ENCODE measurements around the gene KMT2E.
A peak's percentile ranks its signal among the peaks of the same experiment; 100 is the strongest.

KMT2E gene

GRCh38 chr7:105132835-105133234, 118.8 kb downstream of the KMT2E start:
- no peak for DNase-seq (ENCODE audit: low read depth)
- H3K4me3 ChIP-seq (ENCODE audit: low read depth, low read length) = no peak overlapping the region
- TF ChIP-seq CTCF (IDR thresholded peaks at IDR 0.05; ENCODE audit: low read depth, low read length) (no peak), MYC (IDR thresholded peaks at IDR 0.05; ENCODE audit: low read depth, low read length) (no peak), MAX (IDR thresholded peaks at IDR 0.05; ENCODE audit: low read depth, low read length) (no peak), POLR2A (IDR thresholded peaks at IDR 0.05; ENCODE audit: extremely low read depth, insufficient read length) (no peak)

GRCh38 chr7:105133358-105133757, 119.4 kb downstream of the KMT2E start:
- no peak for DNase-seq (ENCODE audit: low read depth)
- no peak for TF ChIP-seq MAX (IDR thresholded peaks at IDR 0.05; ENCODE audit: low read depth, low read length)
- TF ChIP-seq POLR2A (IDR thresholded peaks at IDR 0.05; ENCODE audit: extremely low read depth, insufficient read length) = no peak
- no peak for TF ChIP-seq CTCF (IDR thresholded peaks at IDR 0.05; ENCODE audit: low read depth, low read length)
- no peak for TF ChIP-seq MYC (IDR thresholded peaks at IDR 0.05; ENCODE audit: low read depth, low read length)
- no peak overlapping the region for H3K4me3 ChIP-seq (ENCODE audit: low read depth, low read length)

GRCh38 chr7:105133986-105134655, 120.1 kb downstream of the KMT2E start:
- H3K4me3 ChIP-seq (ENCODE audit: low read depth, low read length) = no peak overlapping the region
- TF ChIP-seq POLR2A (IDR thresholded peaks at IDR 0.05; ENCODE audit: extremely low read depth, insufficient read length) (no peak), MYC (IDR thresholded peaks at IDR 0.05; ENCODE audit: low read depth, low read length) (no peak)
- DNase-seq (ENCODE audit: low read depth) = no peak

GRCh38 chr7:105136221-105136620, 122.2 kb downstream of the KMT2E start:
- H3K4me3 ChIP-seq (ENCODE audit: low read depth, low read length) = no peak overlapping the region
- no peak for DNase-seq (ENCODE audit: low read depth)
- TF ChIP-seq POLR2A (IDR thresholded peaks at IDR 0.05; ENCODE audit: extremely low read depth, insufficient read length) (no peak), CTCF (IDR thresholded peaks at IDR 0.05; ENCODE audit: low read depth, low read length) (peak; percentile 4), MYC (IDR thresholded peaks at IDR 0.05; ENCODE audit: low read depth, low read length) (no peak), MAX (IDR thresholded peaks at IDR 0.05; ENCODE audit: low read depth, low read length) (no peak)

GRCh38 chr7:105137898-105138297, 123.9 kb downstream of the KMT2E start:
- H3K4me3 ChIP-seq (ENCODE audit: low read depth, low read length) = no peak overlapping the region
- DNase-seq (ENCODE audit: low read depth) = no peak
- TF ChIP-seq CTCF (IDR thresholded peaks at IDR 0.05; ENCODE audit: low read depth, low read length) (no peak), MAX (IDR thresholded peaks at IDR 0.05; ENCODE audit: low read depth, low read length) (no peak), POLR2A (IDR thresholded peaks at IDR 0.05; ENCODE audit: extremely low read depth, insufficient read length) (no peak)

GRCh38 chr7:105139381-105139780, 125.4 kb downstream of the KMT2E start:
- no peak overlapping the region for H3K4me3 ChIP-seq (ENCODE audit: low read depth, low read length)
- TF ChIP-seq MAX (IDR thresholded peaks at IDR 0.05; ENCODE audit: low read depth, low read length) (no peak), MYC (IDR thresholded peaks at IDR 0.05; ENCODE audit: low read depth, low read length) (no peak), CTCF (IDR thresholded peaks at IDR 0.05; ENCODE audit: low read depth, low read length) (no peak), POLR2A (IDR thresholded peaks at IDR 0.05; ENCODE audit: extremely low read depth, insufficient read length) (no peak)
- DNase-seq (ENCODE audit: low read depth) = no peak

All from NB4 (cell line).